Heart left ventricle (tissue), 13 donors: ENCODE measurements around the gene PRPS1.

Experiments used
- POLR2A ChIP-seq, 2 donors: fragments of 450-650 bp; IDR thresholded peaks; one replicate each; pipeline ENCODE4 v1.6.1; 2017; ENCODE audit warnings: antibody characterized with exemption in 2 of 2, mild to moderate bottlenecking in 2 of 2, moderate library complexity in 2 of 2
- TF ChIP-seq, protein P1 (sequence below), 12 donors: fragments of 200-600 bp; sonication (generic) in 4 of 12; IDR thresholded peaks; one replicate each; pipeline versions ENCODE4 v1.5.0 to v1.8.0; 2018 to 2022; ENCODE audit warnings: antibody characterized with exemption in 12 of 12, mild to moderate bottlenecking in 5 of 12
- donor health status: ischemic (EF 13 %, LVEDD 7.1; RV severe dilation, severe dysfunction).
- donor health status: DM: no; HTN: yes; CAD: no.
- donor health status: DM: no; HTN: no; CAD: no.
- donor health status: ischemic (EF 25% LVEDD 6.9; RV normal size, moderate dysfunction).
- donor health status: ischemic (EF 25% LVEDD 5.7; RV mildly dilated, moderate dysfunction).
- donor health status: ischemic (EF 35%, LVEDD 5.7; RV mildly dilated, moderate dysfunction).
- donor health status: nonischemic (EF 11% LVEDD 7.7; RV severe dilation, severe dysfunction).
- donor health status: DM: yes; HTN: yes; CAD: no.
- donor health status: PGD.
- donor health status: ischemic (EF 29% LVEDD 5.4; RV normal size, mild dysfunction).
- donor health status: nonischemic (EF 23%, LVEDD 6.1; RV moderate dilation, normal function).

- no peak for TF ChIP-seq POLR2A (IDR thresholded peaks at IDR 0.05)
- TF ChIP-seq, protein P1, sequence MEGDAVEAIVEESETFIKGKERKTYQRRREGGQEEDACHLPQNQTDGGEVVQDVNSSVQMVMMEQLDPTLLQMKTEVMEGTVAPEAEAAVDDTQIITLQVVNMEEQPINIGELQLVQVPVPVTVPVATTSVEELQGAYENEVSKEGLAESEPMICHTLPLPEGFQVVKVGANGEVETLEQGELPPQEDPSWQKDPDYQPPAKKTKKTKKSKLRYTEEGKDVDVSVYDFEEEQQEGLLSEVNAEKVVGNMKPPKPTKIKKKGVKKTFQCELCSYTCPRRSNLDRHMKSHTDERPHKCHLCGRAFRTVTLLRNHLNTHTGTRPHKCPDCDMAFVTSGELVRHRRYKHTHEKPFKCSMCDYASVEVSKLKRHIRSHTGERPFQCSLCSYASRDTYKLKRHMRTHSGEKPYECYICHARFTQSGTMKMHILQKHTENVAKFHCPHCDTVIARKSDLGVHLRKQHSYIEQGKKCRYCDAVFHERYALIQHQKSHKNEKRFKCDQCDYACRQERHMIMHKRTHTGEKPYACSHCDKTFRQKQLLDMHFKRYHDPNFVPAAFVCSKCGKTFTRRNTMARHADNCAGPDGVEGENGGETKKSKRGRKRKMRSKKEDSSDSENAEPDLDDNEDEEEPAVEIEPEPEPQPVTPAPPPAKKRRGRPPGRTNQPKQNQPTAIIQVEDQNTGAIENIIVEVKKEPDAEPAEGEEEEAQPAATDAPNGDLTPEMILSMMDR (IDR thresholded peaks at IDR 0.05): no peak
These were observed 26.6 kb upstream of the PRPS1 start for GRCh38 chrX:107601759-107602158.
